Upper lobe of left lung (tissue), 4 donors: ENCODE measurements around the gene MON1B.

ENCODE experiments used
- CTCF ChIP-seq, 6 experiments: fragments of 450-650 bp in 4 of 6; fragments of 200-600 bp in 2 of 6; sonication (generic) in 2 of 6; IDR thresholded peaks; one replicate each; pipeline ENCODE4 v1.5.1; 2016 to 2019; ENCODE audit warnings: antibody characterized with exemption in 6 of 6
- EP300 ChIP-seq, 4 donors: sonication (generic); formaldehyde crosslinking; IDR thresholded peaks; one replicate each; pipeline ENCODE4 v1.5.1; 2017; ENCODE audit warnings: antibody characterized with exemption in 4 of 4, control low read depth in 2 of 4
- POLR2A ChIP-seq, 4 donors: fragments of 450-650 bp; IDR thresholded peaks; one replicate each; pipeline ENCODE4 v1.5.1; 2016 to 2017; ENCODE audit warnings: antibody characterized with exemption in 4 of 4, mild to moderate bottlenecking in 2 of 4

GRCh38 chr16:77206533-77206932 is 15.5 kb downstream of the MON1B start:
- TF ChIP-seq POLR2A (IDR thresholded peaks at IDR 0.05) (no peak), CTCF (IDR thresholded peaks at IDR 0.05) (no peak), EP300 (IDR thresholded peaks at IDR 0.05) (no peak)
